Adrenal gland (tissue), 12 donors: ENCODE data around the gene CCDC13. TPM values are rescaled to one million over a fixed set of nuclear protein-coding genes. Genes with fewer than 3 reads are reported as not detected.

Experiments used
- DNase-seq, 7 donors: peaks; one replicate each; pipeline ENCODE4 v3.0.0-alpha.2; 2019 to 2020
- H3K27ac ChIP-seq, 5 donors: fragments of 200-600 bp; sonication (generic) in 4 of 5; 1 replicate in 3 of 5; 2 replicates in 2 of 5; pipeline versions ENCODE4 v1.5.1 to v1.8.0; 2016 to 2020; ENCODE audit warnings: mild to moderate bottlenecking in 1 of 5
- H3K27me3 ChIP-seq: fragments of 200-600 bp; 2 replicates; pipeline ENCODE4 v1.8.0; 2021
- H3K36me3 ChIP-seq, 2 donors: fragments of 200-600 bp; replicated peaks in 1 of 2; 1 replicate in 1 of 2; 2 replicates in 1 of 2; pipeline versions ENCODE4 v1.5.1 to v1.8.0; 2018 to 2022
- H3K4me1 ChIP-seq, 2 donors: fragments of 200-600 bp; replicated peaks in 1 of 2; 1 replicate in 1 of 2; 2 replicates in 1 of 2; pipeline versions ENCODE4 v1.5.1 to v1.8.0; 2018 to 2021
- H3K4me3 ChIP-seq, 4 donors: fragments of 200-600 bp; sonication (generic) in 3 of 4; one replicate each; pipeline ENCODE4 v1.5.1; 2016 to 2018
- H3K9me3 ChIP-seq, 3 donors: fragments of 200-600 bp; sonication (generic) in 1 of 3; replicated peaks in 1 of 3; 1 replicate in 2 of 3; 2 replicates in 1 of 3; pipeline versions ENCODE4 v1.5.1 to v1.8.0; 2016 to 2021
- POLR2A ChIP-seq, 2 donors: fragments of 450-650 bp; IDR thresholded peaks; one replicate each; pipeline ENCODE4 v1.6.1; 2017; ENCODE audit warnings: antibody characterized with exemption in 2 of 2, mild to moderate bottlenecking in 2 of 2, moderate library complexity in 1 of 2
- WGBS, 4 donors: extraction: QIAGEN DNeasy Blood & Tissue Kit in 2 of 4; methylation state at CpG; one replicate each; pipeline versions ENCODE4 v1.1.5 to v1.1.7; 2013 to 2017; 5-methylcytosine and 5-hydroxymethylcytosine counted together
- intact Hi-C, 2 donors: fragments of 100-400 bp; cut with DNase I; formaldehyde crosslinking; loops; one replicate each; pipeline versions ENCODE4 v1.14.1 to v1.15.0; 2022 to 2023
- polyA plus RNA-seq, 3 donors: library from polyadenylated mRNA; stranded (reverse); fragments of 200-250 nt in 2 of 3; fragments of 350-450 nt in 1 of 3; fragmentation: Illumina TruSeq in 1 of 3; extraction: RNeasy Lipid Tissue Mini Kit (QIAGEN cat#74804) in 1 of 3; gene quantifications; one replicate each; pipeline ENCODE4 v1.2.3, GENCODE V29; 2013 to 2014
- total RNA-seq, 9 donors: library from RNA; depleted of rRNA in 4 of 9; stranded (reverse); fragments of >200 nt in 4 of 9; fragments of 120-200 nt in 1 of 9; fragmentation: NEBNext Ultra II Directional in 1 of 9; extraction: Animal tissue kit (Norgen Biotek cat#: 25700) in 1 of 9; gene quantifications; one replicate each; pipeline versions ENCODE4 v1.1.0 to v1.2.4, GENCODE V29; 2013 to 2023
- TF ChIP-seq, protein P1 (sequence below), 6 experiments: fragments of 450-650 bp in 4 of 6; fragments of 200-600 bp in 2 of 6; sonication (generic) in 1 of 6; IDR thresholded peaks; 1 replicate in 5 of 6; 2 replicates in 1 of 6; pipeline versions ENCODE4 v1.5.1 to v1.8.0; 2016 to 2021; ENCODE audit warnings: antibody characterized with exemption in 6 of 6, mild to moderate bottlenecking in 2 of 6, moderate library complexity in 1 of 6
- donor health status: healthy with polysubstance abuse.
- donor health status: Bipolar disorder and iron deficiency.
- donor health status: DM: yes; HTN: yes; CAD: no.
- donor health status: DM: no; HTN: no; CAD: no.
- donor health status: DM: no; HTN: no; CAD: no.
- donor health status: DM: yes; HTN: yes; CAD: no.

Gene CCDC13
- total and polyA plus RNA-seq, 12 donors = 0.35 to 2.1 (median 1.1) TPM; not detected in 2

DNA sequence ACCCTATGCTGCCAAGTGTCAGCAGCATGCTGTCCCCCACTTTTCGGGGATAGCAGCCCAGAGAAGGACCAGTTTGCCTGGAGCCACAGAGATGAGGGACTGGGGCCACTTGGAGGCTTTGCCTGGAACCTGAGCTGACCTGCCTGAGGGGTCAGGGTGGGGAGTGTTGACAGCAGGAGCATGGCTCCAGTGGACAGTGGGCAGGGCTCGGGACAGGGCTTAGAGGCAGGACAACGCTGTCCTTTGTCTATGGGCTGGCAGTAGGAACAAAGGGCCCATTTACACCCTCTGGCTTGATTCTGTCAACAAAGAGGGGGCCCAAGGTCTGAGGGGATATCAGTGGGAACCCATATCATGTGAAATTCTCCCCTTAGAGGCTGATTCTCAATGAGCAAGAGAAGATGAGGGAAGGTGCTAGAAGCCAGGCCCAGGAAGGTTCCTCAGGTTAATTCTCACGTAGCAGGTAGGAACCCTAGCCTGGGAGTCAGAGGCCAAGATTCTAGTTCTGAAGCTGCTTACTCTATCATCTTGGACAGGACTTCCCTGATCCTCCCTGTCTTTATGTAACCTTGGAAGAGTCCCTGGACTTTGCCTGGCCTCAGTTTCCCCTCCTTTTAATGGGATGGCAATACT, 40.7 kb downstream of the CCDC13 start:
- no peaks in the 10 kb centered on the region for H3K4me1 ChIP-seq
- 53 to 93% (median 80%) methylated on average over 2 to 4 of the region's 4 CpGs for WGBS, 4 donors
- H3K27ac ChIP-seq = no peak overlapping the region
- H3K4me3 ChIP-seq = no peak overlapping the region
- no peaks in the 10 kb centered on the region for H3K27me3 ChIP-seq
- H3K36me3 ChIP-seq = no peaks in the 10 kb centered on the region
- peak in 1 of 7 donors; percentile 45 for DNase-seq
- intact Hi-C loops = no loop called here
- TF ChIP-seq, protein P1, sequence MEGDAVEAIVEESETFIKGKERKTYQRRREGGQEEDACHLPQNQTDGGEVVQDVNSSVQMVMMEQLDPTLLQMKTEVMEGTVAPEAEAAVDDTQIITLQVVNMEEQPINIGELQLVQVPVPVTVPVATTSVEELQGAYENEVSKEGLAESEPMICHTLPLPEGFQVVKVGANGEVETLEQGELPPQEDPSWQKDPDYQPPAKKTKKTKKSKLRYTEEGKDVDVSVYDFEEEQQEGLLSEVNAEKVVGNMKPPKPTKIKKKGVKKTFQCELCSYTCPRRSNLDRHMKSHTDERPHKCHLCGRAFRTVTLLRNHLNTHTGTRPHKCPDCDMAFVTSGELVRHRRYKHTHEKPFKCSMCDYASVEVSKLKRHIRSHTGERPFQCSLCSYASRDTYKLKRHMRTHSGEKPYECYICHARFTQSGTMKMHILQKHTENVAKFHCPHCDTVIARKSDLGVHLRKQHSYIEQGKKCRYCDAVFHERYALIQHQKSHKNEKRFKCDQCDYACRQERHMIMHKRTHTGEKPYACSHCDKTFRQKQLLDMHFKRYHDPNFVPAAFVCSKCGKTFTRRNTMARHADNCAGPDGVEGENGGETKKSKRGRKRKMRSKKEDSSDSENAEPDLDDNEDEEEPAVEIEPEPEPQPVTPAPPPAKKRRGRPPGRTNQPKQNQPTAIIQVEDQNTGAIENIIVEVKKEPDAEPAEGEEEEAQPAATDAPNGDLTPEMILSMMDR (IDR thresholded peaks at IDR 0.05) = no peak
- no peak for TF ChIP-seq POLR2A (IDR thresholded peaks at IDR 0.05)
- H3K9me3 ChIP-seq = no peaks in the 10 kb centered on the region

DNA sequence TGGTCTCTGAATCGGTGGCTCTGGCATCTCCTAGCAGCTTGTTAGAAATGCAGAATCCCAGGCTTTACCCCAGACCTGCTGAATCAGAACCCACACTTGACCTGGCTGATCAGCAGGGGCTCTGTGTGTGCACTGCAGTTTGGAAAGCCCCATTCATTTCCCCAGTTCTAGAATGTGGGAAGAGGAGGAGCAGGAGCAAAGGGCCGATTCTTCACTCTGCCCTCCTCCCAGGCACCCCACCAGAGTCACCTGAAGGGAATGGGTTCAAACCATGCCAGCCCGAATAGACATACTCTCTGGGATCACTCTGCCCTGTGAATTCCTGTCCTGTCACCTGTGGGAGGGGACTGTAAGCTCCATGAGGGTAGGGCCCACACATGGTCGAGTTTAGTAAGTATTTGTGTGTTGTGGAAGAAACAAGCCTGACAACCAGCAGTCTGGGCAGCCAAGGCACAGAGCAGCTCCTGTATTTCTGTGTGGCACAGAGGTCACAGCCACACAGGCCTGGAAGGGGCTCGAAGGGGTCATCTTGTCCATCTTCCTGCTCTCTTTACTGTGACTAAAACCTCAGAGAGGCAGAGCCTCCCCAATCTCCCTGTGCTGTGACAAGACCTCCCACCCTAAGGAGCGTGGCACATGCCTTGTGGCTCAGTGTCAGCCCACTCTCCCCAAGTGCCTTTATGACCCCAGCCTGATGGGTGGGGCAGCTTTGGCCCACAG, 41.4 kb downstream of the CCDC13 start:
- no peak overlapping the region for H3K27ac ChIP-seq

DNA sequence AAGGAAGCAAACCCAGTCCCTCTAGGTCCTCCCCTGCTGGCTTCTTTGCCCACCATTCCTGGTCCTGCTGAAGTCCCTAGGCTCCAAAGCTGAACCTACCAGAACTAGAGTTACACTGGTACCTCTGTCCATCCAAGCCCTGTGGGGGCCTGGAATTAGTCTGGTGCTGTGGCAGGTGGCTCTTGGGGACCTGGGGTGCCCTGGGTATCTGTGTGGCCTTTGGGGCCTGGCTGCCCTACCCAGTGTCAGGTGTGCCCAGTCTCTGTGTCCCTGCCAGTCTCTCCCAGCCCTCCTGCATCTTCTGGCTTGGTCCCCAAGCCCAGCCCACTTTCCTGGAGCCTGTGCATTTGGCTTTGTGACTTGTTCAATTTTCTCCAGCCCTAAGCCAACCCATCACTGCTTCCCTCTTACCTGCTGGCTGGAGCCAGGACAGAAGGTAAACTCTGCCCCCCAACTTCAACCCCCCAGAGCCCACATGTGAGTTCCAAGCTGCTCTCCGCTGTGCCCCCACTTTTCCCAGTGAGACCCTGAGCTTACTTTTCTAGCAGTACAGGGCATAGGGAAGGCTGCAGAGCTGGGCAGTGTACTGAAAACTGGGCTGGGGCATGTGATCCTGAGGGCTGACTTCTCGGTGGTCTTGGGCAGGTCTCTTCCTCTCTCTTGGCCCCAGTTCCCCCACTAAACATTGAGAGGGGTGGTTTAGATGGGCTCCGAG, 42.2 kb downstream of the CCDC13 start:
- H3K4me1 ChIP-seq = no peaks in the 10 kb centered on the region

More for the DNA sequence above, 41.4 kb downstream of the CCDC13 start:
- intact Hi-C loops = no loop called here
- H3K4me1 ChIP-seq = no peaks in the 10 kb centered on the region
- 86 to 96% (median 90%) methylated on average over 5 to 6 of the region's 6 CpGs for WGBS, 4 donors
- no peak for DNase-seq
- H3K4me3 ChIP-seq = no peak overlapping the region
- H3K27me3 ChIP-seq = no peaks in the 10 kb centered on the region
- TF ChIP-seq, protein P1 (IDR thresholded peaks at IDR 0.05) = no peak
- no peaks in the 10 kb centered on the region for H3K36me3 ChIP-seq
- H3K9me3 ChIP-seq = no peaks in the 10 kb centered on the region

DNA sequence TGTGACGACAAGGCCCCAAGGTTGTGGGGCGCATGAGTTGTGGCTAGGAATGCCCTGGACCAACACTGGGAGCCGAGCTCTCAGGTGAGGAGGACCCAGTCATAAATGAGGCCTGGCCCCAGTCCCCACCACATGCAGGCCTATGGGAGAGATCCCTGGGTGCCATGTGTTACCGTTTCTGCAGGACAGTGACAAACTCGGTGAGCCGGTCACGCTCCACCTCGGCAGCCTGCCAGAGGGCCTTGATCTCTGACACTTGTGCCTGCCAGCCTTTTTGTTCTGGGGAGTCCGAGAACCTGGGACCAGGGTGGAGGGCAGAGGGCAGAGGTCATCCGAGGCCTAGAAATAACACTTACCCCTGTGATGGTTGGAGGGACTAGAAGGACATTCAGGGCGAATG, 42.8 kb downstream of the CCDC13 start:
- Histone ChIP-seq H3K36me3 (no peaks in the 10 kb centered on the region), H3K4me3 (no peak overlapping the region), H3K4me1 (no peaks in the 10 kb centered on the region), H3K9me3 (no peaks in the 10 kb centered on the region), H3K27me3 (no peaks in the 10 kb centered on the region), H3K27ac (no peak overlapping the region)
- TF ChIP-seq POLR2A (IDR thresholded peaks at IDR 0.05) = no peak
- TF ChIP-seq, protein P1 (IDR thresholded peaks at IDR 0.05) = no peak
- WGBS, 4 donors = 82 to 97% (median 88%) methylated on average over 4 to 11 of the region's 11 CpGs
- DNase-seq = peak in 1 of 7 donors; percentile 47
- intact Hi-C loops = no loop called here

More for the DNA sequence above, 42.2 kb downstream of the CCDC13 start:
- no peak for TF ChIP-seq POLR2A (IDR thresholded peaks at IDR 0.05)
- TF ChIP-seq, protein P1 (IDR thresholded peaks at IDR 0.05) = no peak
- Histone ChIP-seq H3K36me3 (no peaks in the 10 kb centered on the region), H3K27ac (no peak overlapping the region), H3K27me3 (no peaks in the 10 kb centered on the region), H3K9me3 (no peaks in the 10 kb centered on the region), H3K4me3 (no peak overlapping the region)
- WGBS, 4 donors = 67 to 91% (median 87%) methylated on average over 1 to 3 of the region's 3 CpGs
- DNase-seq = no peak
- intact Hi-C loops = no loop called here
